H1 (cell line): ENCODE data around the gene CERS1. TPM values are rescaled to one million over a fixed set of nuclear protein-coding genes. Genes with fewer than 3 reads are reported as not detected.

ENCODE experiments used
- CTCF ChIA-PET: fragments of 300-600 bp; sonication (Branson Sonifier 250); formaldehyde crosslinking; loops from one replicate; lab custom pipeline; 2021; ENCODE audit not compliant: partially characterized antibody; lab: Charles Lee
- POLR2A ChIA-PET: fragments of 300-600 bp; sonication (Branson Sonifier 250); formaldehyde crosslinking; loops from one replicate; lab custom pipeline; 2021; ENCODE audit warnings: inconsistent platforms; ENCODE audit not compliant: partially characterized antibody; lab: Charles Lee
- DNase-seq, 2 experiments: peaks; one replicate each; pipeline versions ENCODE4 v3.0.0 to v3.0.0-alpha.2; 2010 to 2022; ENCODE audit warnings: low spot score in 2 of 2, low read depth in 1 of 2, mixed read lengths in 1 of 2
- FAIRE-seq: peaks from 2 replicates; lab custom pipeline; 2011; peaks lifted over from hg19 to GRCh38; lab: Jason Lieb, UNC
- H2AFZ ChIP-seq: 2 replicates; pipeline ENCODE4 v1.8.1; 2012; ENCODE audit warnings: low read length, inconsistent platforms
- H2AK5ac ChIP-seq: 2 replicates; pipeline ENCODE4 v1.6.1; 2013; ENCODE audit warnings: low read depth, low read length
- H2BK120ac ChIP-seq: replicated peaks from 2 replicates; pipeline ENCODE3; 2013; ENCODE audit warnings: low read depth, low read length, inconsistent platforms
- H2BK12ac ChIP-seq: 2 replicates; pipeline ENCODE4 v1.6.1; 2013; ENCODE audit warnings: low read depth, low read length
- H2BK15ac ChIP-seq: 2 replicates; pipeline ENCODE4 v1.6.1; 2013; ENCODE audit warnings: low read length
- H2BK20ac ChIP-seq: 2 replicates; pipeline ENCODE4 v1.6.1; 2013; ENCODE audit warnings: low read length
- H2BK5ac ChIP-seq: 2 replicates; pipeline ENCODE4 v1.6.1; 2013; ENCODE audit warnings: low read depth, low read length
- H3K14ac ChIP-seq: 2 replicates; pipeline ENCODE4 v1.6.1; 2013; ENCODE audit warnings: inconsistent platforms; ENCODE audit not compliant: insufficient read length
- H3K18ac ChIP-seq: 2 replicates; pipeline ENCODE4 v1.6.1; 2013; ENCODE audit warnings: low read length; ENCODE audit errors: extremely low read depth
- H3K23ac ChIP-seq: 2 replicates; pipeline ENCODE4 v1.6.1; 2013; ENCODE audit warnings: inconsistent platforms; ENCODE audit not compliant: insufficient read length
- H3K23me2 ChIP-seq: 2 replicates; pipeline ENCODE4 v1.6.1; 2013; ENCODE audit warnings: low read depth, low read length
- H3K27ac ChIP-seq: 2 replicates; pipeline ENCODE4 v1.6.1; 2011; ENCODE audit warnings: low read depth, low read length, inconsistent platforms
- H3K27me3 ChIP-seq, 4 experiments: replicated peaks in 1 of 4; 1 replicate in 1 of 4; 2 replicates in 3 of 4; pipeline versions ENCODE4 v1.6.1 to v1.8.1; 2011 to 2013; ENCODE audit warnings: low read length in 3 of 4, mild to moderate bottlenecking in 3 of 4, inconsistent platforms in 2 of 4, mixed read lengths in 2 of 4, moderate library complexity in 1 of 4; ENCODE audit not compliant: control insufficient read depth in 3 of 4, insufficient read depth in 3 of 4; ENCODE audit errors: extremely low read depth in 1 of 4
- H3K36me3 ChIP-seq, 4 experiments: 2 replicates each; pipeline versions ENCODE4 v1.6.1 to v1.8.1; 2011 to 2013; ENCODE audit warnings: mild to moderate bottlenecking in 4 of 4, low read length in 3 of 4, moderate library complexity in 2 of 4, control low read depth in 1 of 4, inconsistent platforms in 1 of 4; ENCODE audit not compliant: insufficient read depth in 4 of 4, control insufficient read depth in 2 of 4
- H3K4ac ChIP-seq: replicated peaks from 2 replicates; pipeline ENCODE3; 2013; ENCODE audit warnings: low read length, low read depth, mixed read lengths, inconsistent platforms; ENCODE audit not compliant: insufficient read length
- H3K4me1 ChIP-seq, 4 experiments: replicated peaks in 1 of 4; 1 replicate in 1 of 4; 2 replicates in 3 of 4; pipeline versions ENCODE4 v1.6.1 to v1.8.1; 2011 to 2013; ENCODE audit warnings: low read length in 3 of 4, inconsistent platforms in 2 of 4, mixed read lengths in 1 of 4; ENCODE audit not compliant: insufficient read depth in 4 of 4, control insufficient read depth in 3 of 4
- H3K4me2 ChIP-seq, 2 experiments: 2 replicates each; pipeline versions ENCODE4 v1.6.1 to v1.8.1; 2011 to 2013; ENCODE audit warnings: low read depth in 2 of 2, low read length in 2 of 2, control low read depth in 1 of 2, inconsistent platforms in 1 of 2, mild to moderate bottlenecking in 1 of 2; ENCODE audit not compliant: insufficient read depth in 1 of 2
- H3K4me3 ChIP-seq, 4 experiments: fragments of 200-600, 300-600 bp in 1 of 4; sonication (generic), shearing (Covaris generic), sonication (Bioruptor Twin) in 1 of 4; 2 replicates each; pipeline versions ENCODE4 v1.5.1 to v1.8.1; 2011 to 2016; ENCODE audit warnings: low read length in 4 of 4, low read depth in 3 of 4, control low read depth in 2 of 4, inconsistent platforms in 2 of 4, mild to moderate bottlenecking in 2 of 4, mixed read lengths in 1 of 4, moderate library complexity in 1 of 4; ENCODE audit not compliant: insufficient read depth in 2 of 4; ENCODE audit errors: extremely low read depth in 1 of 4
- H3K56ac ChIP-seq: replicated peaks from 2 replicates; pipeline ENCODE3; 2013; ENCODE audit warnings: low read depth, mild to moderate bottlenecking, mixed read lengths, low read length, inconsistent platforms; ENCODE audit not compliant: insufficient read length
- H3K79me1 ChIP-seq: 2 replicates; pipeline ENCODE4 v1.6.1; 2013; ENCODE audit warnings: low read depth, low read length, control low read depth
- H3K79me2 ChIP-seq, 2 experiments: 2 replicates each; pipeline versions ENCODE4 v1.6.1 to v1.8.1; 2012 to 2013; ENCODE audit warnings: low read length in 2 of 2, mild to moderate bottlenecking in 2 of 2, inconsistent platforms in 1 of 2; ENCODE audit not compliant: insufficient read depth in 2 of 2, control insufficient read depth in 1 of 2
- H3K9ac ChIP-seq, 4 experiments: replicated peaks in 1 of 4; 1 replicate in 1 of 4; 2 replicates in 3 of 4; pipeline versions ENCODE4 v1.6.1 to v1.8.1; 2011 to 2013; ENCODE audit warnings: low read depth in 3 of 4, low read length in 3 of 4, control low read depth in 2 of 4, mild to moderate bottlenecking in 2 of 4, moderate library complexity in 2 of 4, inconsistent platforms in 1 of 4; ENCODE audit errors: extremely low read depth in 1 of 4
- H3K9me3 ChIP-seq, 2 experiments: 2 replicates each; pipeline versions ENCODE4 v1.6.1 to v1.8.1; 2012 to 2013; ENCODE audit warnings: mild to moderate bottlenecking in 2 of 2, moderate library complexity in 2 of 2, control low read depth in 1 of 2, inconsistent platforms in 1 of 2, low read depth in 1 of 2, low read length in 1 of 2, mixed read lengths in 1 of 2; ENCODE audit not compliant: insufficient read depth in 2 of 2
- H4K20me1 ChIP-seq, 2 experiments: replicated peaks in 1 of 2; 2 replicates each; pipeline versions ENCODE3 to v1.8.1; 2011 to 2013; ENCODE audit warnings: inconsistent platforms in 2 of 2, low read length in 2 of 2, mild to moderate bottlenecking in 1 of 2; ENCODE audit not compliant: insufficient read depth in 2 of 2, control insufficient read depth in 1 of 2
- H4K5ac ChIP-seq: 2 replicates; pipeline ENCODE4 v1.6.1; 2013; ENCODE audit warnings: low read length, low read depth, mixed read lengths, inconsistent platforms; ENCODE audit not compliant: insufficient read length
- H4K8ac ChIP-seq: 2 replicates; pipeline ENCODE4 v1.8.0; 2013; ENCODE audit warnings: mild to moderate bottlenecking, moderate library complexity, low read length, inconsistent platforms; ENCODE audit not compliant: insufficient read depth; ENCODE audit errors: extremely low read depth
- H4K91ac ChIP-seq: replicated peaks from 2 replicates; pipeline ENCODE3; 2013; ENCODE audit warnings: low read length, mixed read lengths, inconsistent platforms; ENCODE audit not compliant: insufficient read length
- ATF3 ChIP-seq: IDR thresholded peaks from 2 replicates; pipeline ENCODE4 v1.6.1; 2011; ENCODE audit warnings: low read depth, mild to moderate bottlenecking, low read length; ENCODE audit not compliant: insufficient read depth
- BCL11A ChIP-seq, 2 experiments: IDR thresholded peaks; one replicate each; pipeline ENCODE4 v1.6.1; 2011; ENCODE audit warnings: low read depth in 2 of 2, low read length in 2 of 2, mild to moderate bottlenecking in 2 of 2
- WGBS, 2 experiments: shearing (Covaris generic) in 1 of 2; methylation state at CpG; one replicate each; pipeline versions ENCODE4 v1.1.6 to v1.1.7; 2013 to 2015; ENCODE audit warnings: low lambda C conversion rate in 2 of 2, mixed read lengths in 2 of 2, inconsistent platforms in 1 of 2, low coverage in 1 of 2, missing lambda C conversion rate in 1 of 2; ENCODE audit not compliant: insufficient replicate concordance in 2 of 2, insufficient coverage in 1 of 2, insufficient read length in 1 of 2; ENCODE audit errors: extremely low coverage in 1 of 2, missing lambda C conversion rate in 1 of 2; 5-methylcytosine and 5-hydroxymethylcytosine counted together
- polyA plus RNA-seq, 7 experiments: library from polyadenylated mRNA; depleted of rRNA in 3 of 7; stranded (reverse) in 5 of 7; unstranded in 2 of 7; fragments of >200 nt in 5 of 7; fragments of 200-250 nt in 2 of 7; gene quantifications; 1 replicate in 5 of 7; 2 replicates in 1 of 7; 4 replicates in 1 of 7; pipeline versions ENCODE4 v1.2.1 to v1.2.3, GENCODE V29; 2011 to 2013; ENCODE audit warnings: missing spikeins in 2 of 7, mixed read lengths in 2 of 7
- total RNA-seq: library from RNA; stranded (reverse); fragmentation: NEBNext Ultra II Directional; extraction: Animal tissue kit (Norgen Biotek cat#: 25700); gene quantifications from 2 replicates; pipeline ENCODE4 v1.2.1, GENCODE V29; 2021

Gene CERS1
- total and polyA plus RNA-seq, 2 of the 8 experiments (the other 6 are each of a cell fraction or from before 2014, with no cell fraction given) = 18.6 to 51.0 TPM

GRCh38 chr19:18860725-18861124 lies 35.2 kb downstream of the CERS1 start:
- H3K14ac ChIP-seq = no peak overlapping the region
- no peaks in the 10 kb centered on the region for H3K27me3 ChIP-seq
- no peak overlapping the region for H2AK5ac ChIP-seq
- no peak overlapping the region for H2BK120ac ChIP-seq
- no peak overlapping the region for H3K23ac ChIP-seq
- ChIA-PET POLR2A (no interaction called here), CTCF (interaction anchor here (0.6 to 15.1 kb wide), 3 partner anchors 18 to 1442 kb away, joined by 3 to 247 read pairs (median 3); no protein-coding TSS in a partner anchor)
- no peak overlapping the region for H3K4me3 ChIP-seq
- no peak overlapping the region for H2BK15ac ChIP-seq
- no peak overlapping the region for H3K18ac ChIP-seq
- H3K36me3 ChIP-seq = peaks cover 47 to 84% (median 74%) of the 10 kb centered on the region in 4 experiments
- H4K91ac ChIP-seq = no peak overlapping the region
- no peak overlapping the region for H2BK5ac ChIP-seq
- DNase-seq (no peak), FAIRE-seq (no peak)
- no peak overlapping the region for H3K27ac ChIP-seq
- H3K79me1 ChIP-seq = no peaks in the 10 kb centered on the region
- no peaks in the 10 kb centered on the region for H3K9me3 ChIP-seq
- H3K56ac ChIP-seq = no peak overlapping the region
- H4K8ac ChIP-seq = no peak overlapping the region
- no peaks in the 10 kb centered on the region for H3K79me2 ChIP-seq
- H4K20me1 ChIP-seq = peaks cover 11 to 31% of the 10 kb centered on the region in 2 experiments
- no peak overlapping the region for H3K4me2 ChIP-seq
- no peak overlapping the region for H4K5ac ChIP-seq
- no peaks in the 10 kb centered on the region for H3K4me1 ChIP-seq
- H3K23me2 ChIP-seq = no peaks in the 10 kb centered on the region
- H2AFZ ChIP-seq = no peak overlapping the region
- H2BK20ac ChIP-seq = no peak overlapping the region
- WGBS, 2 experiments = 93% methylated on average over 16 of the region's 17 CpGs; no CpG with 5 or more reads in 1 of the 2 experiments
- H3K9ac ChIP-seq = no peak overlapping the region
- no peak overlapping the region for H2BK12ac ChIP-seq
- H3K4ac ChIP-seq = no peak overlapping the region
- TF ChIP-seq BCL11A (IDR thresholded peaks at IDR 0.05; ENCODE audit: low read depth in 2 of 2, low read length in 2 of 2) (no peak), ATF3 (no peak)
